Renal cortex interstitium (tissue), 11 donors: ENCODE data around the gene CCM2. TPM values are rescaled to one million over a fixed set of nuclear protein-coding genes. Genes with fewer than 3 reads are reported as not detected.
"Not testable (repeated sequence)": the region's sequence is repeated elsewhere in the genome, so short reads cannot be mapped to it uniquely, and the experiment has no call there.

ENCODE experiments used
- DNase-seq, 11 donors: peaks; one replicate each; pipeline ENCODE4 v3.0.0-alpha.2; 2013; ENCODE audit warnings: low read depth in 9 of 11, low spot score in 4 of 11; ENCODE audit errors: extremely low read depth in 1 of 11
- polyA plus RNA-seq, 3 donors: library from polyadenylated mRNA; unstranded; fragments of 120-200 nt; gene quantifications; one replicate each; pipeline ENCODE4 v1.2.1, GENCODE V29; 2013; ENCODE audit not compliant: insufficient read length in 3 of 3

Gene CCM2
- polyA plus RNA-seq, 3 donors, result 23.8 to 32.9 (median 26.1) TPM

- no peak for DNase-seq
These were observed 21.7 kb downstream of the CCM2 start for GRCh38 chr7:45021604-45022296.

- DNase-seq, result no peak
These were observed 24.2 kb downstream of the CCM2 start for GRCh38 chr7:45024126-45024744.

GRCh38 chr7:45025473-45025872 is 25.5 kb downstream of the CCM2 start:
- not testable (repeated sequence) for DNase-seq

GRCh38 chr7:45026013-45026412 is 26.0 kb downstream of the CCM2 start:
- DNase-seq, result no peak

GRCh38 chr7:45026984-45027773 is 27.2 kb downstream of the CCM2 start:
- no peak for DNase-seq

GRCh38 chr7:45027774-45028114 is 27.7 kb downstream of the CCM2 start:
- DNase-seq, result no peak

GRCh38 chr7:45028138-45028919 is 28.3 kb downstream of the CCM2 start:
- no peak for DNase-seq

GRCh38 chr7:45028920-45029344 is 28.9 kb downstream of the CCM2 start:
- no peak for DNase-seq

- DNase-seq, result no peak
These were observed 31.8 kb downstream of the CCM2 start for GRCh38 chr7:45031829-45032228.

- no peak for DNase-seq
These were observed 32.4 kb downstream of the CCM2 start for GRCh38 chr7:45032421-45032820.

GRCh38 chr7:45033261-45033930 is 33.4 kb downstream of the CCM2 start:
- DNase-seq, result no peak

- no peak for DNase-seq
These were observed 33.9 kb downstream of the CCM2 start for GRCh38 chr7:45033931-45034290.

GRCh38 chr7:45034710-45035109 is 34.7 kb downstream of the CCM2 start:
- not testable (repeated sequence) for DNase-seq

GRCh38 chr7:45035371-45035770 is 35.4 kb downstream of the CCM2 start:
- no peak for DNase-seq

- no peak for DNase-seq
These were observed 35.9 kb downstream of the CCM2 start for GRCh38 chr7:45035893-45036292.

- DNase-seq, result no peak
These were observed 36.3 kb downstream of the CCM2 start for GRCh38 chr7:45036317-45036716.

GRCh38 chr7:45036796-45037195 is 36.8 kb downstream of the CCM2 start:
- DNase-seq, result no peak

- no peak for DNase-seq
These were observed 37.9 kb downstream of the CCM2 start for GRCh38 chr7:45037876-45038275.

- DNase-seq, result no peak
These were observed 39.1 kb downstream of the CCM2 start for GRCh38 chr7:45039106-45039505.
